GM23338 (cell line): Measurements from ENCODE around the gene CLSTN2. TPM values are rescaled to one million over a fixed set of nuclear protein-coding genes. Genes with fewer than 3 reads are reported as not detected.
A peak's percentile ranks its signal among the peaks of the same experiment; 100 is the strongest.

Experiments
- ATAC-seq: fragments of 200-7000 bp; cut with Tn5 transposase; 3 replicates; pipeline ENCODE4 v1.9.1; 2020
- DNase-seq: peaks from one replicate; pipeline ENCODE4 v3.0.0-alpha.2; 2015; ENCODE audit warnings: low spot score
- H2AFZ ChIP-seq: fragments of 200-600 bp; sonication (generic); 2 replicates; pipeline ENCODE4 v1.8.0; 2016; ENCODE audit warnings: antibody characterized with exemption, mild to moderate bottlenecking, moderate library complexity
- H3F3A ChIP-seq: fragments of 200-600 bp; sonication (generic); replicated peaks from 2 replicates; pipeline ENCODE4 v1.8.0; 2017; ENCODE audit warnings: antibody characterized with exemption, mixed run types, low read depth
- H3K27ac ChIP-seq: fragments of 200-600 bp; sonication (generic); 2 replicates; pipeline ENCODE4 v1.6.1; 2016; ENCODE audit warnings: low read depth
- H3K27me3 ChIP-seq: fragments of 200-600 bp; sonication (generic); 2 replicates; pipeline ENCODE4 v1.8.0; 2016; ENCODE audit warnings: mild to moderate bottlenecking, mixed run types, moderate library complexity; ENCODE audit not compliant: insufficient read depth
- H3K36me3 ChIP-seq: fragments of 200-600 bp; sonication (generic); 2 replicates; pipeline ENCODE4 v1.8.0; 2016; ENCODE audit warnings: mild to moderate bottlenecking; ENCODE audit not compliant: insufficient read depth
- H3K4me1 ChIP-seq: fragments of 200-600 bp; sonication (generic); 2 replicates; pipeline ENCODE4 v1.8.0; 2016; ENCODE audit warnings: mild to moderate bottlenecking, moderate library complexity; ENCODE audit not compliant: insufficient read depth
- H3K4me2 ChIP-seq: fragments of 200-600 bp; sonication (generic); 2 replicates; pipeline ENCODE4 v1.7.1; 2017; ENCODE audit warnings: mixed run types
- H3K4me3 ChIP-seq: fragments of 200-600 bp; sonication (generic); 2 replicates; pipeline ENCODE4 v1.6.1; 2016; ENCODE audit warnings: mixed run types
- H3K79me2 ChIP-seq: fragments of 200-600 bp; sonication (generic); replicated peaks from 2 replicates; pipeline ENCODE4 v1.8.0; 2017; ENCODE audit warnings: mild to moderate bottlenecking; ENCODE audit not compliant: insufficient read depth
- H3K9me2 ChIP-seq: fragments of 200-600 bp; sonication (generic); 2 replicates; pipeline ENCODE4 v1.8.0; 2017; ENCODE audit not compliant: insufficient read depth
- H4K20me1 ChIP-seq: fragments of 200-600 bp; sonication (generic); replicated peaks from 2 replicates; pipeline ENCODE4 v1.8.0; 2017; ENCODE audit warnings: mild to moderate bottlenecking; ENCODE audit not compliant: insufficient read depth
- H3K27ac Mint-ChIP-seq: 2 replicates; pipeline ENCODE4 v1.8.0; 2020; ENCODE audit warnings: inconsistent platforms, mild to moderate bottlenecking, moderate library complexity, mixed read lengths
- H3K27me3 Mint-ChIP-seq: 3 replicates; pipeline ENCODE4 v1.8.0; 2022; ENCODE audit warnings: low read depth, mild to moderate bottlenecking, moderate library complexity, mixed read lengths, inconsistent platforms; ENCODE audit not compliant: insufficient read depth, poor library complexity
- H3K36me3 Mint-ChIP-seq: 3 replicates; pipeline ENCODE4 v1.8.0; 2021; ENCODE audit warnings: low read depth, mild to moderate bottlenecking, inconsistent platforms, moderate library complexity, mixed read lengths
- H3K4me1 Mint-ChIP-seq: 3 replicates; pipeline ENCODE4 v1.8.0; 2020; ENCODE audit warnings: mild to moderate bottlenecking, inconsistent platforms, mixed read lengths
- H3K4me3 Mint-ChIP-seq: 3 replicates; pipeline ENCODE4 v1.8.0; 2021; ENCODE audit warnings: moderate library complexity, mild to moderate bottlenecking, inconsistent platforms, mixed read lengths
- H3K9me3 Mint-ChIP-seq: 3 replicates; pipeline ENCODE4 v1.8.0; 2020; ENCODE audit warnings: moderate library complexity, mild to moderate bottlenecking, inconsistent platforms, mixed read lengths
- CTCF ChIP-seq, 2 experiments: fragments of 200-600 bp in 1 of 2; sonication (generic) in 1 of 2; conservative IDR thresholded peaks; 2 replicates each; pipeline versions ENCODE4 v1.5.1 to v1.6.1; 2016 to 2017; ENCODE audit warnings: antibody characterized with exemption in 2 of 2, low read depth in 2 of 2, mild to moderate bottlenecking in 2 of 2, moderate library complexity in 1 of 2
- JUNB ChIP-seq: IDR thresholded peaks from one replicate; pipeline ENCODE4 v1.6.1; 2016; ENCODE audit warnings: antibody characterized with exemption; ENCODE audit not compliant: unreplicated experiment
- POLR2AphosphoS5 ChIP-seq: IDR thresholded peaks from 2 replicates; pipeline ENCODE4 v1.6.1; 2016; ENCODE audit warnings: antibody characterized with exemption, low read depth
- STAT1 ChIP-seq: IDR thresholded peaks from one replicate; pipeline ENCODE4 v1.6.1; 2016; ENCODE audit warnings: antibody characterized with exemption; ENCODE audit not compliant: unreplicated experiment
- ZNF331 ChIP-seq: fragments of 250-450 bp; sonication (Bioruptor Pico); IDR thresholded peaks from 2 replicates; pipeline ENCODE4 v1.5.0; 2020; ENCODE audit warnings: low read depth, mild to moderate bottlenecking, moderate library complexity
- polyA plus RNA-seq: library from polyadenylated mRNA; unstranded; fragments of >200 nt; fragmentation: Nextera tagmentation; extraction: Ambion mirVana; gene quantifications from 2 replicates; pipeline ENCODE4 v1.2.1, GENCODE V29; 2016
- total RNA-seq: library from RNA; depleted of rRNA; stranded (reverse); fragments of >200 nt; shearing (Covaris generic); gene quantifications from 2 replicates; pipeline ENCODE4 v1.2.3, GENCODE V29; 2014

Gene CLSTN2
- total and polyA plus RNA-seq, 2 experiments from 2014 or later: 0.11 to 0.83 TPM

- no peak for TF ChIP-seq ZNF331 (CRISPR knock-in tag)
- no peak for TF ChIP-seq JUNB
- no peak for TF ChIP-seq STAT1
- peak; percentile 25 for ATAC-seq
Measured at GRCh38 chr3:139935866-139936817, 1.2 kb downstream of the CLSTN2 start.

GRCh38 chr3:139937674-139938279 lies 2.8 kb downstream of the CLSTN2 start:
- peaks cover 7% of the 10 kb centered on the region; the same call in 2 of the 3 replicates for H3K4me1 Mint-ChIP-seq
- H3K4me3 Mint-ChIP-seq: no peak overlapping the region
- Histone ChIP-seq H3K27me3 (peaks cover 37% of the 10 kb centered on the region), H3K79me2 (no peaks in the 10 kb centered on the region), H3F3A (no peaks in the 10 kb centered on the region), H3K27ac (no peak overlapping the region), H4K20me1 (no peaks in the 10 kb centered on the region), H2AFZ (no peak overlapping the region), H3K4me3 (no peak overlapping the region), H3K36me3 (no peaks in the 10 kb centered on the region), H3K4me2 (no peak overlapping the region), H3K4me1 (no peaks in the 10 kb centered on the region; the same call in 1 of the 2 replicates), H3K9me2 (no peaks in the 10 kb centered on the region)
- peak; percentile 57 for DNase-seq
- ATAC-seq: no peak
- no peaks in the 10 kb centered on the region for H3K9me3 Mint-ChIP-seq
- no peak overlapping the region for H3K27ac Mint-ChIP-seq
- H3K27me3 Mint-ChIP-seq: peaks cover 32% of the 10 kb centered on the region
- no peaks in the 10 kb centered on the region for H3K36me3 Mint-ChIP-seq
- TF ChIP-seq CTCF (conservative IDR thresholded peaks at IDR 0.05; ENCODE audit: low read depth in 2 of 2): peak; percentile 75 to 90
- TF ChIP-seq POLR2AphosphoS5: no peak

More at GRCh38 chr3:139935866-139936817, 1.2 kb downstream of the CLSTN2 start:
- peaks cover 37% of the 10 kb centered on the region for H3K27me3 ChIP-seq
- Mint-ChIP-seq H3K27ac (no peak overlapping the region), H3K9me3 (no peaks in the 10 kb centered on the region), H3K36me3 (no peaks in the 10 kb centered on the region), H3K27me3 (peaks cover 32% of the 10 kb centered on the region), H3K4me3 (peak overlapping the region; percentile 73), H3K4me1 (peaks cover 7% of the 10 kb centered on the region; the same call in 2 of the 3 replicates)
- DNase-seq: peak; percentile 71
- no peak overlapping the region; the same call in 1 of the 2 replicates for H2AFZ ChIP-seq
- H3K4me2 ChIP-seq: peak overlapping the region; percentile 98
- H3K4me3 ChIP-seq: peak overlapping the region; percentile 83
- no peaks in the 10 kb centered on the region for H3F3A ChIP-seq
- no peaks in the 10 kb centered on the region for H3K9me2 ChIP-seq
- no peaks in the 10 kb centered on the region; the same call in 1 of the 2 replicates for H3K4me1 ChIP-seq
- no peaks in the 10 kb centered on the region for H4K20me1 ChIP-seq
- H3K79me2 ChIP-seq: no peaks in the 10 kb centered on the region
- no peak overlapping the region for H3K27ac ChIP-seq
- no peaks in the 10 kb centered on the region for H3K36me3 ChIP-seq

- H3K27ac Mint-ChIP-seq: no peak overlapping the region
- H3K4me2 ChIP-seq: no peak overlapping the region
- peaks cover 24% of the 10 kb centered on the region for H3K27me3 ChIP-seq
- H3K4me1 Mint-ChIP-seq: peaks cover 7% of the 10 kb centered on the region; the same call in 2 of the 3 replicates
- no peaks in the 10 kb centered on the region for H3K36me3 ChIP-seq
- H3K4me1 ChIP-seq: no peaks in the 10 kb centered on the region; the same call in 1 of the 2 replicates
- H3K27ac ChIP-seq: no peak overlapping the region
- no peaks in the 10 kb centered on the region for H3K36me3 Mint-ChIP-seq
- no peaks in the 10 kb centered on the region for H3K79me2 ChIP-seq
- H4K20me1 ChIP-seq: no peaks in the 10 kb centered on the region
- H3K27me3 Mint-ChIP-seq: peaks cover 26% of the 10 kb centered on the region
- H3K9me3 Mint-ChIP-seq: no peaks in the 10 kb centered on the region
- no peaks in the 10 kb centered on the region for H3F3A ChIP-seq
- H3K9me2 ChIP-seq: no peaks in the 10 kb centered on the region
- no peak overlapping the region for H2AFZ ChIP-seq
- H3K4me3 Mint-ChIP-seq: no peak overlapping the region
- H3K4me3 ChIP-seq: no peak overlapping the region
- DNase-seq (no peak), ATAC-seq (no peak)
- no peak for TF ChIP-seq ZNF331 (CRISPR knock-in tag)
- TF ChIP-seq STAT1: no peak
Measured at GRCh38 chr3:139939681-139940190, 4.8 kb downstream of the CLSTN2 start.
